K562 (cell line): ENCODE data around the gene BCL2L15. TPM values are rescaled to one million over a fixed set of nuclear protein-coding genes. Genes with fewer than 3 reads are reported as not detected.

Experiments
- CBX1 ChIP-seq: sonication (generic); IDR thresholded peaks from 2 replicates; pipeline ENCODE4 v1.6.1; 2016; ENCODE audit warnings: antibody characterized with exemption, low read depth, mild to moderate bottlenecking
- CBX2 ChIP-seq: fragments of 200-600 bp; sonication (generic); IDR thresholded peaks from one replicate; pipeline ENCODE4 v1.6.1; 2012; ENCODE audit warnings: mild to moderate bottlenecking, low read length, inconsistent platforms; ENCODE audit not compliant: insufficient read depth, poor library complexity, severe bottlenecking
- ETV6 ChIP-seq, 3 experiments: fragments of 150-350 bp in 1 of 3; sonication (generic) in 1 of 3; formaldehyde crosslinking in 1 of 3; IDR thresholded peaks; 2 replicates each; pipeline versions ENCODE4 v1.6.1 to v1.8.0; 2014 to 2022; ENCODE audit warnings: borderline replicate concordance in 2 of 3, low read depth in 2 of 3, antibody characterized with exemption in 1 of 3, low read length in 1 of 3, mild to moderate bottlenecking in 1 of 3, missing genetic modification reagents in 1 of 3
- GTF2E2 ChIP-seq: fragments of 200-800 bp; sonication (Bioruptor generic); IDR thresholded peaks from 2 replicates; pipeline ENCODE4 v1.6.1; 2016; ENCODE audit warnings: missing genetic modification characterization, missing compliant biosample characterization
- NR2C1 ChIP-seq, 2 experiments: fragments of 450-650 bp; IDR thresholded peaks; 2 replicates each; pipeline ENCODE4 v1.6.1; 2017; ENCODE audit warnings: mild to moderate bottlenecking in 2 of 2, antibody characterized with exemption in 1 of 2, inconsistent platforms in 1 of 2, missing compliant biosample characterization in 1 of 2, missing genetic modification characterization in 1 of 2
- POU5F1 ChIP-seq: fragments of 150-350 bp; IDR thresholded peaks from 2 replicates; pipeline ENCODE4 v1.6.1; 2014; ENCODE audit warnings: borderline replicate concordance, low read length, low read depth, mild to moderate bottlenecking; ENCODE audit not compliant: partially characterized antibody
- THRA ChIP-seq: fragments of 450-650 bp; IDR thresholded peaks from 2 replicates; pipeline ENCODE4 v1.6.1; 2017; ENCODE audit warnings: mild to moderate bottlenecking, moderate library complexity
- TRIM24 ChIP-seq, 2 experiments: fragments of 450-650 bp; IDR thresholded peaks; 2 replicates each; pipeline ENCODE4 v1.6.1; 2016
- ZNF224 ChIP-seq: sonication (generic); formaldehyde crosslinking; IDR thresholded peaks from 2 replicates; pipeline ENCODE4 v1.8.0; 2022; ENCODE audit warnings: mild to moderate bottlenecking, missing genetic modification reagents
- polyA plus RNA-seq, 8 experiments: library from polyadenylated mRNA; depleted of rRNA in 4 of 8; stranded (reverse) in 5 of 8; unstranded in 3 of 8; fragments of >200 nt; fragmentation: Nextera tagmentation in 2 of 8; fragmentation: Illumina TruSeq in 1 of 8; extraction: Ambion mirVana in 2 of 8; extraction: Trizol in 1 of 8; gene quantifications; 2 replicates each; pipeline versions ENCODE4 v1.2.1 to v1.2.3, GENCODE V29; 2011 to 2014; ENCODE audit warnings: inconsistent platforms in 1 of 8, missing spikeins in 1 of 8
- total RNA-seq, 7 experiments: library from RNA; depleted of rRNA in 6 of 7; stranded (reverse); fragments of >200 nt in 6 of 7; fragmentation: Illumina TruSeq in 2 of 7; extraction: Trizol in 2 of 7; gene quantifications; 2 replicates each; pipeline versions ENCODE4 v1.2.1 to v1.2.3, GENCODE V29; 2011 to 2021; ENCODE audit warnings: low replicate concordance in 1 of 7

The BCL2L15 gene
- total and polyA plus RNA-seq, 9 of the 15 experiments (the other 6 are each of a cell fraction or from before 2014, with no cell fraction given), result 0.06 to 0.42 (median 0.28) TPM; not detected in 1

- no peak for TF ChIP-seq GTF2E2 (tag)
- TF ChIP-seq POU5F1, result no peak
- TF ChIP-seq CBX2, result no peak
- peak; percentile 79 for TF ChIP-seq NR2C1 (IDR thresholded peaks at IDR 0.05)
- peak; percentile 60; the same call in 1 of the 2 replicates for TF ChIP-seq NR2C1 (tag; IDR thresholded peaks at IDR 0.05)
- peak; percentile 97 for TF ChIP-seq TRIM24 (IDR thresholded peaks at IDR 0.05)
- no peak for TF ChIP-seq THRA
- TF ChIP-seq ZNF224 (CRISPR knock-in tag), result no peak
- no peak for TF ChIP-seq ETV6 (IDR thresholded peaks at IDR 0.05; ENCODE audit: borderline replicate concordance in 1 of 2, low read depth in 2 of 2, low read length in 1 of 2)
- no peak for TF ChIP-seq ETV6 (CRISPR knock-in tag; IDR thresholded peaks at IDR 0.05; ENCODE audit: borderline replicate concordance)
- 0 out of 2 replicates have a peak, but pooled peaks have one; percentile 34 for TF ChIP-seq CBX1
Measured at GRCh38 chr1:113846391-113847035, 40.9 kb downstream of the BCL2L15 start (continued).
